Measurements from ENCODE around the gene SMARCC1.

Gene SMARCC1

DNA sequence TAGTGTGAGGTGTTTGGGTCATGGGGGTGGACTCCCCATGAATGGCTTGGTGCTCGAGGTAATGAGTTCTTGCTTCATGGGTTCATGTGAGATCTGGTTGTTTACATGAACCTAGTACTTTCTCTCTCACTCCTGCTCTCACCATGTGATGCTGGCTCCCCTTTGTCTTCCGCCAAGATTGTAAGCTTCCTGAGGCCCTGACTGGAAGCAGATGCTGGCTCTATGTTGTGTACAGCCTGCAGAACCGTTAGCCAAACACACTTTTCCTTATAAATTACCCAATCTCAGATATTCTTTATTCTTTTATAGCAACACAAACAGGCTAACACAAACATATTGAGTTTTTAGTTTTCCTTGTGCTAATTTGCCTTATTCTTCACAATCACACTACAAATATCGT lies 199.9 kb downstream of the SMARCC1 start:
- no peak for DNase-seq

DNA sequence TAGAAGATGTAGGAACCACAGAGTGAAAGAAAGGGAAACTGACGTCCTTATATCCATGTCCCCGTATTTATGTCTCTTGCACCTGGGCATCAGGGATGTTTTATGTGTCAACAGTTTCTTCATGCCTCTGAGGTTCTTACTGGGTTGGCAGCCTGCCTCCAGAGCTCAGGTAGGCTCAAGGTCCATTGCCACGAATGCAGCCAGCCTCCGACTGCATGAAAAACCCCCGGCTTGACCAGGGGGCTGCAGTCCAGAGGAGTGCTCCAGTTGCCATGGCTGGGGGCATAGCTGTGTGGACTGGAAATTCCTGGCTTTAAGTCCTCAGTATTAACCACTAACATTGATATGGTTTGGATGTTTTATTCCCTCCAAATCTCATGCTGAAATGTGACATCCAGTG lies 200.3 kb downstream of the SMARCC1 start:
- no peak for DNase-seq

DNA sequence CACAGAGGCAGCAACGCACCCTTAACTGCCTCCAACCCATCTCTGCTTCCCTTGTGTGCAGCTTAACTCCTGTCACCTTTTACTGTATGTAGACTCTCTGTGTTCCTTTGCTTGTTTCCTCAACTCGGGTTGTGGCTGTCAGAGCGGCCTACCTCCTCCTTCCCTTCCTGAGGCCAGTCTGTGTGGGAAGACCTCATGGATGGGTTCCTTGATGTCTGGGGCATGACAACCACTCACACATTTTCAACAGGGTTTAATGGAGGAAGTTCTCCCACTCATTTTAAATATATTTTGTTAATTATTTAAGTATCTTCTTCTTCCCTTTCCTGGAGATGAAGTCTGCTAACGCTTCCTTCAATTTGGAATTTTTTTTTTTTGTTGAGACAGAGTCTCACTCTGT lies 201.2 kb downstream of the SMARCC1 start:
- no peak for DNase-seq

- DNase-seq: no peak
Observed at GRCh38 chr3:47579875-47580274, 201.8 kb downstream of the SMARCC1 start.

GRCh38 chr3:47578691-47579632 lies 202.7 kb downstream of the SMARCC1 start, which contains the start of gene CSPG5:
Gene CSPG5 (minus strand): TSS chr3:47578865. CDS start chr3:47578693, 172 bp downstream.
- peak in 1 of 2 experiments; percentile 29 for DNase-seq

DNA sequence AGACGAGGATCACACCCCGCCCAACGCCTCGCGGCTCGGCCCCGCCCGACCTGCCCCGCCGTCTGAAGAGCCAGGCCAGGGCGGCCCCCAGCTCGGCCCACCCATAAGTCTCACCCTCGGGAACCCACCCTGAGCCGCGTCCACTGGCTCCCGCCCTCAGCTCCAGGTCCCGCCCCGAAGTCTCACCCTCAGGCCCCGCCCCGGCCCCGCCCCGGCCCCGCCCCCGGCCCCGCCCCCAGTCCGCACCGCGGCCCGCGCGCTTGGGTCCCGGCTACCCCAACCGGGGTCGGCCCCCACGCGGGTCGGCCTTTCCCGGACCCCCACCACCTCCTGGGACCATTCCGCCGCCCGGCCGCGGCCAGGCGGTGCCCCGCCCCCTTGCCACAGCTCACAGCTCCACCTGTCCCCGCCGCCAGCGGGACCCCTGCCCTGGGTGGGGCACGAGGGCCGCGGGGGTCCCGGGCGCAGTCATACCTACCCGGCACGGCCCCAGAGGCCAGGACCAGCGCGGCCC lies 203.5 kb downstream of the SMARCC1 start:
- peak in 1 of 2 experiments; percentile 47 for DNase-seq

DNA sequence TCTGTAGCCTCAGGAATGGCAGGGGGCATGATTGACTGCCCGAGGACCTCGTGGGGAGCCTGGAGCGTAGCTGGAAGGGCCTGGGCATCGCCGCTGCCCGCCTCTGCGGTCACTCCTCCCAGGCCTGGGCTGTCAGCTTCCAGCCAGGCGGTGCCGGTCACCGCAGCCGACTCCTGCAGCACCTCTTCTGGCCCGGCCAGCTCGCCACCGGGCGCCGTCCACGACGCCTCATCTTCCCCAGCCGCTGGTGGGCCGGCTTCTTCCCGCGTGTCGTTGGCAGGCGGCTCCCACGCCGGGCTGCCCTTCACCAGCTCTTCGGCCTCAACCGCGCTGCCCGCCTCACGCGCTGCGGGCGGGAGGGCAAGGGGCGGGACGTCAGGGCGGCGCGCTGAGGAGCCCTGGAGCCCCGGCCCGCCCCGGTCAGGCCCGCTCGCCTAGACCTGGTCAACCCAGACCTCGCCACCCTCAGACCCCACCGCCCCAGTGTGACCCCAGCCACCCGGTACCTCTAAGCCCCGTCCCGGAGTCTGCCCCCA lies 204.0 kb downstream of the SMARCC1 start:
- DNase-seq: no peak

GRCh38 chr3:47573190-47574172 lies 208.2 kb downstream of the SMARCC1 start:
- DNase-seq: no peak

GRCh38 chr3:47571391-47572175 lies 210.1 kb downstream of the SMARCC1 start:
- peak in 1 of 2 experiments; percentile 21 for DNase-seq

DNA sequence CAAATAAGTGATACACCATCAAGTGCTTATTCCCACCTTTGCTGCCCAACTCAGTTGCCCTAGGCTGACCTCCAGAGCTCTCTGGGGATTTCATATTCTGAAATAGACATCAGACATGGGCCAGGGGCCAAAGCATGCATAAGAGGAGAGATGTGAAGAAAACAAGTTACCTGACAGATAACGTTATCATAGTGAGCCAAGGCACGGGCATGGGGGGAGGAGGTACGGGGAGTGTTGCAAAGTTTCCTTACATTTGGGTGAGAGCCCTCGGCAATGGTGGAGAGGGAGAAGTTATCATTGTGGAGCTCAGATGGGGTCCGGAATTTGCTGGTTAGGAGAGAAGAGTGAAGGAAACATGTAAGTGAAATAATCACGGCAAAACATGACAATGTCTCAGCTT lies 212.8 kb downstream of the SMARCC1 start:
- no peak for DNase-seq

- no peak for DNase-seq
Observed at GRCh38 chr3:47567149-47567548, 214.5 kb downstream of the SMARCC1 start.

- DNase-seq: no peak
Observed at GRCh38 chr3:47566667-47567066, 215.0 kb downstream of the SMARCC1 start.

GRCh38 chr3:47565734-47566550 lies 215.8 kb downstream of the SMARCC1 start:
- no peak for DNase-seq

- no peak for DNase-seq
Observed at GRCh38 chr3:47556351-47556750, 225.3 kb downstream of the SMARCC1 start.

DNA sequence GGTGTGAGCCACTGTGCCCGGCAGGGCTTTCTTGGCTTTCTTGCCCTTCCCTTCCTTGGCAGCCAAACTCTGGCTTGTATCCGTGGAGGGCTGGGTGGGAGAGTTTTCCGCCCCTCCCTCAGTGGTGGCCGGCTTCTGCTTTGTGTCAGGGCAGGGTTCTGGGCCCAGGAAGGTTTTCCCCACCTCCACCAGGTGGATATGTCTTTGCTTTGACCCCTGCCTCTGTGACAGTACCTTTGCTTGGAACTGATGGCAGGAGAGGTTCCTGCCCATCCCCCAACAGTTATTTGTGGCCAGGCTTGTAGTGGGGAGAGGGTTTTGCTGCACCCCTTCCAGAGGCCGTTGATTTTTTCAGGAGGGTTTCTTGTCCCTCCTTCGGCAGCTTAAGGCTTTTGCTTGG lies 227.4 kb downstream of the SMARCC1 start:
- no peak for DNase-seq

DNA sequence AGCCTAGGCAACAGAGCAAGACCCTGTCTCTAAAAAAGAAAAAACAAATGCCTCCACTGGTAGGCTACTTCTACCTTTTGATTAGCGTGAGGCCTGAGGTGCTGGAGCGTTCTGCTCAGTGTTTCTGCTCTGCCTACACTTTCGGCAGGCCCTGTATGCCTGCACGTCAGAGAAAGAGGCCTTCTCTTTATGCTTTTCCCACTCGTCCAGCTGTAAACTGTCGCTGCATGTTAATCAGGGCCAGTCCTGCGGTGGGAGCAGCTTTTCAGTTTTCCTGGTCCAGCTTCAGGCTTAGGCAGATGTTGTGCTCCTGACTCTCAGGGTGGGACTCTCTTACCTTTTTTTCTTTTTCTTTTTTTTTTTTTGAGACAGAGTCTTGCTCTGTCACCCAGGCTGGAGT lies 228.3 kb downstream of the SMARCC1 start:
- DNase-seq: no peak

GRCh38 chr3:47542471-47543173 lies 239.1 kb downstream of the SMARCC1 start:
- no peak for DNase-seq

DNA sequence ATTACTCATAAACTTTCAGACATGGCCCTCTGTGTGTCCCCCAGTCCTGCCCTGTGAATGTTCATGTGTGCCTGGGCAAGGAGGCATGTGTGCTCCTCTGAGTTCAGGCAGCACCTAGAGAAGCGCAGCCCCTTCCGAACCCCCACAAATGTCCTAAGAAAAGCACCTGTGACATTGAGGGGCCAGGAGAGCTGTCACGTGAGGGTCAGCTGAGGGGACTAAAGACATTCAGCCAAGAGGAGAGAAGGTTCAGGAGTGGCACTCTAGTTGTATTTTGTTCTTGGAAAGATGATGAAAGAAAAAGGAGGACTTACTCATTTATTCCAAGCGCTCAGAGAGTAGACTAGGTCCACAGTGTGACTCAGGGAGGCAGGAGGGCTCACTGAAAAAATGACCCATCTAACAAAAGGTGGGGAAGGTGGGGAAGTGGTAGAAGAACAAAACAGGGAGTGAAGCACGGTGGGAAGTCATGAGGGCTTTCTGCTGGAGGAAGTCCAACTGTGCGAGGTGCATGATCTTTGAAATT lies 240.0 kb downstream of the SMARCC1 start:
- DNase-seq: no peak

DNA sequence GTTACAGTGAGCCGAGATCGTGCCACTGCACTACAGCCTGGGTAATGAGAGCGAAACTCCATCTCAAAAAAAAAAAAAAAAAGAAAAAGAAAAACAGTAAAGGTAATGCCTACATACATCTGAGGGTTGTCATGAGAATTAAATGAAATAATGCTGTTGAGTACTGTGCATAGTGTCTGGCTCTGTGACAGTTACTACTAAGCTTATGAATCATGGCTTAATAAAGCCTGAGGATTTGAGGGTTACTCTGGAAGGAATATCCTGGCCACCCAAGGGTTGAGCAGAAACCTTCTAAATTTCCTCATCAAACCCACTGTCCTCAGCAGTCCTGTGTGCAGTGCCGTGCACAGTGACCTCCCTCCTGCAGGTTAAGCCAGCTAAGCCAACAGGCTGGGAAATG lies 241.4 kb downstream of the SMARCC1 start:
- DNase-seq: no peak

DNA sequence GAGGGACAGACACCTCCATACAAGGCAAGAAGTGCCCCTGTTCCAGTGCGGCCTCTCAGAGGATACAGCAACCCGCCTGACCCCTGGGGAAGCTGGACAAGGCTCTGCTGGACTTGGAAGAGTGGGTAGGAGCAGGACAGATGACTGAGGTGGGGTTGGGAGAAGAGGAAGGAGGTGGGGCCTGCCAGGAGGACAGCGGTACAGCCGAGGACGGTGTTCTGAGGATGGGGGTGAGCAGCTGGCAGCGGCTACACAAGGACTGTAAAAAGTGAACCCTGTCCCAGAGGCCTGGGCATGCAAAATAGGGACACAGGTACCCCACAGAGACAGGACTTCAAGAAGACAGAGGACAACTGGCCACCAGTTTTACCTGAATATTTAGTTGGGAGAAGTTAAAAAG lies 244.7 kb downstream of the SMARCC1 start:
- DNase-seq: no peak
